Retinal pigment epithelial cell (primary cell): ENCODE data around the gene GALNT10.

Experiments
- DNase-seq: peaks from one replicate; pipeline ENCODE4 v3.0.0-alpha.2; 2010; ENCODE audit warnings: low read depth
- H3K4me3 ChIP-seq: 2 replicates; pipeline ENCODE4 v1.5.1; 2011; ENCODE audit warnings: mild to moderate bottlenecking, low read length, control low read depth, moderate library complexity
- TF ChIP-seq, protein P1 (sequence below): conservative IDR thresholded peaks from 2 replicates; pipeline ENCODE4 v1.5.1; 2011; ENCODE audit warnings: low read depth, low read length, control low read depth, inconsistent platforms

GALNT10 gene

DNA sequence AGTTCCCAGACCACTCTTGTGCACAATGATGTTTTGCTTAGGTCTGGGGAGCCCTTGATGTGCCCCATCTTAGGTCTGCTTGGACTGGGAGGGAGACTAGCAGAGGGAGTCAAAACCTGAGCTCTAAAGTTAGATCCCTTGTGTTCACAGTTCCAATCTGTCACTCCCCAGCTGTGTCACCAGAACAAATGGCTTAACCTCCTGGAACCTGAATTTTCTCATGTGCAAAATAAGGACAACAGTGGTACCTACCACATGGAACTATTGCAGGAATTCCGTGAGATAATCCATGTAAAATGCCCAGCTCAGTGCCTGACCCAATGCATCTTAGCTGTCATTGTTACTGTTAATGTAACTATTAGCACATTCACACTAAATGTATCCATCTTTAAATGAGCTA, 45.5 kb downstream of the GALNT10 start:
- TF ChIP-seq, protein P1, sequence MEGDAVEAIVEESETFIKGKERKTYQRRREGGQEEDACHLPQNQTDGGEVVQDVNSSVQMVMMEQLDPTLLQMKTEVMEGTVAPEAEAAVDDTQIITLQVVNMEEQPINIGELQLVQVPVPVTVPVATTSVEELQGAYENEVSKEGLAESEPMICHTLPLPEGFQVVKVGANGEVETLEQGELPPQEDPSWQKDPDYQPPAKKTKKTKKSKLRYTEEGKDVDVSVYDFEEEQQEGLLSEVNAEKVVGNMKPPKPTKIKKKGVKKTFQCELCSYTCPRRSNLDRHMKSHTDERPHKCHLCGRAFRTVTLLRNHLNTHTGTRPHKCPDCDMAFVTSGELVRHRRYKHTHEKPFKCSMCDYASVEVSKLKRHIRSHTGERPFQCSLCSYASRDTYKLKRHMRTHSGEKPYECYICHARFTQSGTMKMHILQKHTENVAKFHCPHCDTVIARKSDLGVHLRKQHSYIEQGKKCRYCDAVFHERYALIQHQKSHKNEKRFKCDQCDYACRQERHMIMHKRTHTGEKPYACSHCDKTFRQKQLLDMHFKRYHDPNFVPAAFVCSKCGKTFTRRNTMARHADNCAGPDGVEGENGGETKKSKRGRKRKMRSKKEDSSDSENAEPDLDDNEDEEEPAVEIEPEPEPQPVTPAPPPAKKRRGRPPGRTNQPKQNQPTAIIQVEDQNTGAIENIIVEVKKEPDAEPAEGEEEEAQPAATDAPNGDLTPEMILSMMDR: no peak
- DNase-seq: no peak
- H3K4me3 ChIP-seq: no peak overlapping the region

DNA sequence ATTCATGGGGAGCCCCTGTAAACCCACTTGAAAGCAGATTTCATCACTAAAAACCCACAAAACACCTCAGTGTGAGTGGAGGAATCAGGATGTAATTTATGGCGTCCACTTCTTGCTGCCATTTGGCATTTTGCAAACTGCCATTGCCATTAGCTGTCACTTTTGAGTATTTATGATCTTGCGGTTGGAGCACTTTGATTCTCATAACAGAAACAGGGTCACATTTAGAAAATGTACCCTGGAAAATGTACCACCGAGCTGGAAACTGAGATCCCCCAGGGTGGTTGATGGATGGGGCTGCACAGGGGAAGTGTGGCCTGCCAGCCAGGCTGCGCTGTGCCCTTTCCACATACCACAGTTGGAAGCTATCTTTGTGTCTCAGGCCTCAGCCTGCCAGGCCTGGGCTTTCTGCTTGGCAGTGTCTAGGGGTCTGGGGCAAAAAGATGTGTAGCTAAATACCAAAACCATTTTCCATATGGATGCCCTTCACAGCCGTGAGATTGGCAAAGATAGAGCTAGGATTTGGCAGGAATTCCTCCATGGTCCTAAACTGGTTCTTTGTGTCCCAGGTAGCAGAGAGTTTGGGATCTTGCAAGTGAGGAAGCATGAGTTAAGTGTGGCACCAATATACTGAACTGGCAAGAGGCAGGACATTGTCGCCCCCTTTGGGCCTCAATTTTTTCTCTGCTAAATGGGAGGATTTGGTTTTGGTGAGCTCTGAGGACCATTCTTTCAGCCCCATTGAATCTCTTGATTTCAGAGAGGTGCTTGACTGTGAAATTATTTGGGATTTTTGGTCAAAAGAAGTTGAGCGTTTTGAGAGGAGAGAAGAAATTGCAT, 46.2 kb downstream of the GALNT10 start:
- H3K4me3 ChIP-seq: no peak overlapping the region
- TF ChIP-seq, protein P1: no peak
- no peak for DNase-seq

DNA sequence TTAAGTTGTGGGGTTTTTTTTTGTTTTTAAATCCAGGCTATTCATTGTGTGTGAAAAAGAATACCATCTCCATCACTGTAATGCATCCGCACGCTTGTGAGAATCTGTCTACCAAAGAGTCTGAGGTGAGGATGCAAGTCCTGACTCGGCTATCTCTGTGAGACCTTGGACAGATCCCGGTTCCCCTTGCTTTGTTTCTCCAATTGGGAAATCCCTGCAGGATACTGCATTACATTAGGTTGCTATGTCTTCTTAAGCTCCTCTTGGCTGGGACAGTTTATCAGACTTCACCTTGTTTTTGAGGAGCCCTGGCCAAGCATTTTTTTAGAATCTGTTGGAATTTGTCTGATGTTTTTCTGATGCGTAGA, 46.8 kb downstream of the GALNT10 start:
- TF ChIP-seq, protein P1: no peak
- DNase-seq: no peak
- H3K4me3 ChIP-seq: no peak overlapping the region

DNA sequence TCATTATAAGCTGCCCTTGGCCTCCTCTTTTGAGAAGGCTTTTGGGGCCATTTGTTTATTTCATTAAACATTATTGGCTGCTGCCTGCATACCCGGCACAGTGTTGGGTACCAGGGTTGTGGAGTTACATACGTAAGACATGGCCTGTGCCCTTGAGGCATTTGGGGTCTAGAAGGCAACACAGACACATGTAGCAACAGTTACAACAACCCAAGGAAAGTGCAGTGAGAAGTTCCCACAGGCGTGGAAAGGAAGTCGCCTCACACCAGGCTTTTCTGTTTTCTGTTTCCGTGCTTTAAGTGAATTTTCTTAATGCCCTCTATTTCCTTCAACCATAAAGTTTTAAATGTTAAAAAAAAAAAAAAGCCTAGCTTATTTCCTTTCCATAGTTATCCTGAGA, 47.4 kb downstream of the GALNT10 start:
- no peak for DNase-seq
- H3K4me3 ChIP-seq: no peak overlapping the region
- TF ChIP-seq, protein P1: no peak

DNA sequence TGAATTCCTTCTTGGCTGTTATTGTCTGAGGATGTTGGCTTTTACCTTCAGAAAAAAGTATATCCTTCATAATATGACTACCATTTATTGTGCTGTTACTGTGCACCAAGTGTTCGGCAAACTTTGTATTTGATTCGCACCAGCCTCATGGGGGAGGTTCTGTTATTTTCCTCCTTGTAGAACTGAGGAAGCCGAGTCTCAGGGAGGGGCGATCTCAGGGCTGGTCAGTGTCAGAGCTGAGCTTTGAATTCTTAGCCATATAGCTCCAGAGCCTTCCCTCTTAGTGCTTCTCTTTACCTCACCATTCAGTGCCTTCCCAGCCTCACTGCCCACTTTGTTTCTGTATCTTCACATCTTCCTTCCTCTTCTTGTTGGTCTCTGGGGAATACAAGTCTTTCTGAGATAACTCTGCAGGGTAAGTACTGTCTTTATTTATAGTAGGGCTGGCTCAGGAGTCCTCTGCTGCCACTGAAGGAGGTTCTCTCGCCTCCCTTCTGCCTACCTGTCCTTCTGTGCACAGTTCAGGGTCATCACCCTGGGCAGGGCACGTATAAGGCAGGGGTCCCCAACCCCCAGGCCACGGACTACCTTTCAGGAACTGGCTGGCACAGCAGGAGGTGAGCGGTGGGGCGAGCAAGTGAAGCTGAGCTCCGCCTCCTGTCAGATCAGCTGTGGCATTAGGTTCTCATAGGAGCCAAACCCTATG, 48.4 kb downstream of the GALNT10 start:
- H3K4me3 ChIP-seq: no peak overlapping the region
- no peak for DNase-seq
- TF ChIP-seq, protein P1: no peak

DNA sequence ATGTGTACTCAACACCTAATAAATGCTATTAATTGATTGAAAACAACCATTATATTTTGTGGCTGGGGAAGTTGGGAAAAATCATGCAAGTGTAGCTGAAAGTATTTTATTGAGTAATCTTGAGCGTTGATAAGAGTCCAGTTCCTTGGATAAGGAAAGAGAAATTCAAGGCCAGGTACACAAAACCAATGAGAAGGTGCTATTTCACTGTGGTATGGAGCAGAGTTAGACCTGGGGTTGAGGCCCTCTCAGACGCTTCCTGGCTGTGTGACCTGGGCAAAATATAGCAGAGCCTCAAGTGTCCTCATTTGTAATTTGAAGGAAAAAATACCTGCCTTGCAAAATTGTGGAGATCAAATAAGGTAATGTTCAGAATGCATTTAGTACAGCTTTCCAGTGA, 50.1 kb downstream of the GALNT10 start:
- TF ChIP-seq, protein P1: no peak
- DNase-seq: no peak

DNA sequence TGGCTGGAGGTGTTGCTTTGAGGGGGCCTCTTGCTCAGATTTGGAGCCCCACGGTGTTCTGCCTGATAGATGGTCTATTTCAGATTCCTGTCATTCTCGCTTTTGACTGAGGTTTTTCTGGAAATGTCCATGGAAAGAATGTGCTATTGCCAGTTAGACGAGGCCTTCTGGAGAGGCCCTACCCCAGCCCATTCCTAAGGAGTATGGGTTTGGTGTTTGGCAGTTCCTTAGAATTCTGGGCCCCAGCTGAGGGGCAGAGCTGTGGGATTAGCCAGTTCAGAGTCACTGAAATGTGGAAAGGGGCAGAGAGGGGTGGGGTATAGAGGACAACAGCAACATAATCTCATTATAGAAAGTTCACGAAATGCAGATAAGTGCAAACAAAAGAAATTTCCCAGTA, 50.5 kb downstream of the GALNT10 start:
- no peak overlapping the region for H3K4me3 ChIP-seq
- no peak for DNase-seq
- TF ChIP-seq, protein P1: no peak

More for the DNA sequence above, 50.1 kb downstream of the GALNT10 start:
- no peak overlapping the region for H3K4me3 ChIP-seq
